Measurements from ENCODE around the gene HDAC5.

The HDAC5 gene

DNA sequence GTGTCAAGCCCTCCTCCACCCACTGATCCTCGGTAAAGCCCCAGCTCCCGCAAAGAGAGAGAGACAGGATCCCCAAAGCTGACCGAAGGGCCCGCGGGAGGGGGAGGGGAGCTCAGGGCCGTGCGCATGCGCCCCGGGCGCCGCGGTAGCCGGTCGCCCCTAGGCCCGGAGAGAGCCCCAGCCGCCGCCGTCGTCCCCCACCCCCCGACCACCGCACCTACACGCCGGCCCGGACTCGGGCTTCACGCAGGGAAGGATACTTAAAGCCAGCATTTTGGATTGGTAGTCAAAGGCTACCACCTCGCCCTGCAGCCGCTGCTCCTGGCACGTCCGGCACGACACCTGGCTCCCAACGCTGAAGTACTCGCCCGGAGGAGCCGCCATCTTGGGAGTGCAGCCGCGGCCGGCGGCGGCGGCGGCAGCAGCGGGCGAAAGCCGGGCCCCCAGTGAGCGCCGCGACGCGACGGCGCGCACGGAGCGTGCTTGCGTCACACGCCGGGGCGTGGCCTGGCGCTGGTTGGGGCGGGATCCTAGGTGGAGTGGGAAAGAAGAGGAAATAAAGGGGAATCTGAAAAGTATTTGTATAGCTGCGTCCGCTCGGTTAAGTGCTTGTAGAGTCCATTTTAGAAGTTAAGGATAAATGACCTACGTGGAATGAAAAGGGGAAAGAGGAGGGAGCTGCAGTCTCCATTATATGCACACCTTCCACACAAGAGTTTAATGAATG is 57.1 kb downstream of the HDAC5 start, which contains the start of gene LSM12:
Gene LSM12 (minus strand): TSS at position 468 of the 727 bp plus-strand sequence. CDS start 84 bp downstream, at position 384.
- peak within 1 kb of the TSS; percentile 87 for H3K4me3 ChIP-seq (ENCODE audit: low read length)
- TF ChIP-seq, protein P1, sequence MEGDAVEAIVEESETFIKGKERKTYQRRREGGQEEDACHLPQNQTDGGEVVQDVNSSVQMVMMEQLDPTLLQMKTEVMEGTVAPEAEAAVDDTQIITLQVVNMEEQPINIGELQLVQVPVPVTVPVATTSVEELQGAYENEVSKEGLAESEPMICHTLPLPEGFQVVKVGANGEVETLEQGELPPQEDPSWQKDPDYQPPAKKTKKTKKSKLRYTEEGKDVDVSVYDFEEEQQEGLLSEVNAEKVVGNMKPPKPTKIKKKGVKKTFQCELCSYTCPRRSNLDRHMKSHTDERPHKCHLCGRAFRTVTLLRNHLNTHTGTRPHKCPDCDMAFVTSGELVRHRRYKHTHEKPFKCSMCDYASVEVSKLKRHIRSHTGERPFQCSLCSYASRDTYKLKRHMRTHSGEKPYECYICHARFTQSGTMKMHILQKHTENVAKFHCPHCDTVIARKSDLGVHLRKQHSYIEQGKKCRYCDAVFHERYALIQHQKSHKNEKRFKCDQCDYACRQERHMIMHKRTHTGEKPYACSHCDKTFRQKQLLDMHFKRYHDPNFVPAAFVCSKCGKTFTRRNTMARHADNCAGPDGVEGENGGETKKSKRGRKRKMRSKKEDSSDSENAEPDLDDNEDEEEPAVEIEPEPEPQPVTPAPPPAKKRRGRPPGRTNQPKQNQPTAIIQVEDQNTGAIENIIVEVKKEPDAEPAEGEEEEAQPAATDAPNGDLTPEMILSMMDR (IDR thresholded peaks at IDR 0.05; ENCODE audit: insufficient read depth, low read depth, low read length, missing control alignments): no peak
- peak; percentile 88 for DNase-seq (ENCODE audit: low read depth)

DNA sequence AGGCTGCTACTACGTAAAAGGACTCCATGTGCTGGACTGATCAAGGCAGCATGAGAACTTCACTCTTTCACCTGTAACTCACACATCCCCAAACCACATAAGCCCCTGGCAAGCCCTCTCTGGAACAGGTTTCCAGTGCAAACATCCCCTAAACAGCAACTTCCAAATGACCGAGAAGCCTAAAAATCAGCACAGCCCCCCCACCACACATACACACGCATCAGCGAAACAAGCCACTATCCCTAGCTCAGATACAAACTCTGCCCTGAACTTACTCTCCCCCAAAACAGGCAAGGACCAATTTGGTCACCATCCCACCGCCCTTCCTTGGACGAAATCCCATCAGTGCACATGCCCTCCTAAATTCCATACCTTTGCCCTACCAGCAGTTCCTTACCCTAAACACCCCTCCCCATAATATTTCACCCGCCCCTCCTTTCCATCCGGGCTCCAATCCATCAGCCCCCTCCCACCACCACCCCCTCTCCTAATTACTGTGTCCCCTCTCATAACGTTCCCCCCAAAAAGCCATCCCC is 57.7 kb downstream of the HDAC5 start:
- DNase-seq (ENCODE audit: low read depth): no peak
- TF ChIP-seq, protein P1 (IDR thresholded peaks at IDR 0.05; ENCODE audit: insufficient read depth, low read depth, low read length, missing control alignments): no peak
- H3K4me3 ChIP-seq (ENCODE audit: low read length): peak overlapping the region; percentile 87

DNA sequence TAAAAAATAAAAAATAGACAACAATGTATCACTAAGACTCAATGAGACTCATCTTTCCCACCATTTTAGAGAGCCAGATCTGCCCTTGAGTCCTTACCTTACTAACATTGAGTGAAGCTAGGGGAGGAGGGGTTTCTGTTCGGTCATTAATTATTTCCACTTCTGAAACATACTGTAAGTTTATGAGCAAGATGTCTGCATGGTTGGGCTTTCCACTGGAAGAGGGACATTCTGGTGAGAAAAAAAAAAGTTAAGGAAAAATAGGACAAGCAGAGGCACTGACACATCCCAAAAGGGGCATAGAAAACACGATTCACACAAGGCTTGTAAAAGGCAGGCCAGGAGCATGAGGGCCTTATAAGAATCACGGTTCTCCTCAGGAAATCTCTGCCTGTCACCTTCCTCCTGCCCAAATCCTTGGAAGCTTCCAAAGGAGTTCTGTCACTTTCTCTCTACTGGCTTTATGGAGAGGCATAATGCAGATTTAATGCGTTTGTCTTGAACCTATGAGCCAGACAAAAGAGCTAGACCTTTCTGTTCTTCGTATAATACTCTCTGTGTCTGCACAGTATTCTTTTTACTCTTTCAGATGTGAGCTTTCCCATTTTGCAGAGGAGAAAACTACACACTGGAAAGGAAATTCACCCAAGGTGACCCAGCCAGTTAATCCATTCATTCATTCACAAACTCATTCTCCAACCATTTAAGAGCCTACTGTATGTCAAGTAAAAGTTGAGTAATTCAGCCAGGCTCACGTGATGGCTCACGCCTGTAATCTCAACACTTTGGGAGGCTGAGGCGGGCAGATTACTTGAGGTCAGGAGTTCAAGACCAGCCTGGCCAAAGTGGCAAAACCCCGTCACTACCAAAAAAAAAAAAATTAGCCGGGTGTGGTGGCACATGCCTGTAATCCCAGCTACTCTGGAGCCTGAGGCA is 59.5 kb downstream of the HDAC5 start:
- no peak for DNase-seq (ENCODE audit: low read depth)
- H3K4me3 ChIP-seq (ENCODE audit: low read length): no peak overlapping the region
- TF ChIP-seq, protein P1 (IDR thresholded peaks at IDR 0.05; ENCODE audit: insufficient read depth, low read depth, low read length, missing control alignments): no peak

DNA sequence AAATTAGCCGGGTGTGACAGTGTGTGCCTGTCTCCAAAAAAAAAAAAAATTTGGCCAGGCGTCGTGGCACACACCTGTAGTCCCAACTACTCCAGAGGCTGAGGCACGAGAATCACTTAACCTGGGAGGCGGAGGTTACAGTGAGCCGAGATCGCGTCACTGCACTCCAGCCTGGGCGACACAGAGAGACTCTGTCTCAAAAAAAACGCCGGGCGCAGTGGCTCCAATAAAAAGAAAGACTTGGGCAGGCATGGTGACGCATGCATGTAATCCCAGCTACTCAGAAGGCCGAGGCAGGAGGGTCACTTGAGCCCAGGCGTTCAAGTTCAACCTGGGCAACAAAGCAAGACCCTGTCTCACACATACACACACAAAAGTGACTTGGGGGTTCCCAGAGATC is 60.6 kb downstream of the HDAC5 start:
- DNase-seq (ENCODE audit: low read depth): no peak
- H3K4me3 ChIP-seq (ENCODE audit: low read length): no peak overlapping the region
- TF ChIP-seq, protein P1 (IDR thresholded peaks at IDR 0.05; ENCODE audit: insufficient read depth, low read depth, low read length, missing control alignments): no peak

DNA sequence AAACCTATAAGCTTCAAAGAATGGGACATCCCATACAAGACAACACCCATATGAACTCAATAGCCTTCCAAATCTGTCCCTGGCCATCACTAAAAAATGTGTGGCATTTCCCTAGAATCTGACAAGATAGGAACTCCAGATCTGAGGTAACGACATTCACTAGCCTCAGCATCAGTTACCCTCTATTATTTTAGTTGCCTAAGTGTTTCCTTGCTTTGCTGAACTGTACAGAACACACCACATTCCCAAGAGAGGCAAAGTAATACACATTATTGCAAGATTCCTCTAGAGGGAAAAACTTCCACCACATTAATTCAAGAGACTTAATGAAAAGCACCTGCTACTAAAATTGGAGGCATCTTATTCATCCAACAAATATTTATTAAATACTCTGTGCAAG is 62.0 kb downstream of the HDAC5 start:
- no peak for DNase-seq (ENCODE audit: low read depth)
- TF ChIP-seq, protein P1 (IDR thresholded peaks at IDR 0.05; ENCODE audit: insufficient read depth, low read depth, low read length, missing control alignments): no peak
- no peak overlapping the region for H3K4me3 ChIP-seq (ENCODE audit: low read length)

DNA sequence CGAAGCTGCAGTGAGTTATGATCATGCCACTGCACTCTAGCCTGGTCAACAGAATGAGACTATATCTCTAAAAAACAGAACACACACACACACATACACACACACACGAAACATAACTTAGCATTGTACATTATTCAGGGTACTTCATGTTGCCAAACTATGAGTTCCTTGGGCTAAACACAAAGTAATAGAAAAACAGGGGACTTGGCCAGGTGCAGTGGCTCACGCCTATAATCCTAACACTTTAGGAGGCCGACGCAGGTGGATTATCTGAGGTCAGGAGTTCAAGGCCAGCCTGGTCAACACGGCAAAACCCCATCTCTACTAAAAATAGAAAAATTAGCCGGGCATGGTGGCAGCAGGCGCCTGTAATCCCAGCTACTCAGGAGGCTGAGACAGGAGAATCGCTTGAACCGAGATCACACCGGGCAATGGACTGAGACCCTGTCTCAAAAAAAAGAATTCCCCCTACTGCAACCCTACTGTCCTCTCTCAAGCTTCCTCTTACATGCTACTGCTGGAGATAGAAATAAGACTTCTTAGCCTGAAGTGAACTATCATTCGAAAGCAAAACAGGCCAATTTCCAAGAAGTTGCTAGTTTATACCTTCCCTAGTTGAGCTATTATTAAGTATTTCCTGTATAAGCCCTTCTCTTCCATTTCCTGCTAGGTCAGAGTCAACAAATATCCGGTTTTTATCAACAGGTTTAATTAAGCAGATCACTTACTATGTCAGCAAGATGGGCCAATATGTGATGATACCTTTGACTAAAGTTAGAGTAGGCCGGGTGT is 64.1 kb downstream of the HDAC5 start:
- DNase-seq (ENCODE audit: low read depth): no peak
- H3K4me3 ChIP-seq (ENCODE audit: low read length): no peak overlapping the region
- TF ChIP-seq, protein P1 (IDR thresholded peaks at IDR 0.05; ENCODE audit: insufficient read depth, low read depth, low read length, missing control alignments): no peak

Data from epithelial cell of esophagus (primary cell).